Fibroblast of the aortic adventitia (primary cell): ENCODE measurements around the gene MOGAT3. TPM values are rescaled to one million over a fixed set of nuclear protein-coding genes. Genes with fewer than 3 reads are reported as not detected.

Experiments
- DNase-seq: peaks from one replicate; pipeline ENCODE4 v3.0.0-alpha.2; 2010; ENCODE audit warnings: low read depth
- H3K4me3 ChIP-seq: 2 replicates; pipeline ENCODE4 v1.5.1; 2011; ENCODE audit warnings: low read depth, mild to moderate bottlenecking, control low read depth, low read length, moderate library complexity
- CTCF ChIP-seq: IDR thresholded peaks from 2 replicates; pipeline ENCODE4 v1.5.1; 2011; ENCODE audit warnings: mild to moderate bottlenecking, low read length, control low read depth, inconsistent platforms; ENCODE audit not compliant: insufficient read depth
- total RNA-seq: library from RNA; depleted of rRNA; stranded (reverse); fragments of >200 nt; gene quantifications from 2 replicates; pipeline ENCODE4 v1.2.3, GENCODE V29; 2012; ENCODE audit warnings: low replicate concordance

MOGAT3 gene
- total RNA-seq, 1 donor: not detected

GRCh38 chr7:101168412-101169049 lies 32.3 kb downstream of the MOGAT3 start:
- H3K4me3 ChIP-seq: no peak overlapping the region
- no peak for TF ChIP-seq CTCF
- no peak for DNase-seq

- no peak for TF ChIP-seq CTCF
- no peak for DNase-seq
- H3K4me3 ChIP-seq: no peak overlapping the region
Measured at GRCh38 chr7:101167645-101168411, 33.0 kb downstream of the MOGAT3 start.

- H3K4me3 ChIP-seq: no peak overlapping the region
Measured at GRCh38 chr7:101166909-101167644, 33.8 kb downstream of the MOGAT3 start.

GRCh38 chr7:101166648-101166908 lies 34.3 kb downstream of the MOGAT3 start:
- H3K4me3 ChIP-seq: no peak overlapping the region
- TF ChIP-seq CTCF: no peak
- DNase-seq: no peak

More at GRCh38 chr7:101166909-101167644, 33.8 kb downstream of the MOGAT3 start:
- TF ChIP-seq CTCF: no peak
- no peak for DNase-seq

- no peak for DNase-seq
- H3K4me3 ChIP-seq: peak overlapping the region; percentile 25
- TF ChIP-seq CTCF: no peak
Measured at GRCh38 chr7:101165958-101166647, 34.7 kb downstream of the MOGAT3 start.

- H3K4me3 ChIP-seq: peak within 1 kb of the TSS; percentile 25
- no peak for TF ChIP-seq CTCF
- peak; percentile 82 for DNase-seq
Measured at GRCh38 chr7:101165075-101165957, 35.5 kb downstream of the MOGAT3 start, which contains the start of gene VGF. Gene VGF (minus strand): TSS chr7:101165569. CDS start chr7:101164843, 726 bp downstream.
